Measurements from ENCODE around the gene PPP6R1.

PPP6R1 gene

GRCh38 chr19:55223291-55224037 lies 35.4 kb downstream of the PPP6R1 start:
- no peak overlapping the region for H3K4me3 ChIP-seq (ENCODE audit: low read depth, low read length)
- TF ChIP-seq CTCF (conservative IDR thresholded peaks at IDR 0.05; ENCODE audit: low read depth, low read length): no peak
- no peak for DNase-seq (ENCODE audit: low read depth)

- no peak for TF ChIP-seq CTCF (conservative IDR thresholded peaks at IDR 0.05; ENCODE audit: low read depth, low read length)
- DNase-seq (ENCODE audit: low read depth): no peak
- no peak overlapping the region for H3K4me3 ChIP-seq (ENCODE audit: low read depth, low read length)
Observed at GRCh38 chr19:55220525-55220924, 38.3 kb downstream of the PPP6R1 start.

GRCh38 chr19:55216461-55217198 lies 42.2 kb downstream of the PPP6R1 start:
- TF ChIP-seq CTCF (conservative IDR thresholded peaks at IDR 0.05; ENCODE audit: low read depth, low read length): peak; percentile 19
- peak; percentile 100 for DNase-seq (ENCODE audit: low read depth)
- peak overlapping the region; percentile 56 for H3K4me3 ChIP-seq (ENCODE audit: low read depth, low read length)

GRCh38 chr19:55213547-55213946 lies 45.3 kb downstream of the PPP6R1 start:
- H3K4me3 ChIP-seq (ENCODE audit: low read depth, low read length): no peak overlapping the region
- TF ChIP-seq CTCF (conservative IDR thresholded peaks at IDR 0.05; ENCODE audit: low read depth, low read length): no peak
- DNase-seq (ENCODE audit: low read depth): no peak

GRCh38 chr19:55212447-55212846 lies 46.4 kb downstream of the PPP6R1 start:
- DNase-seq (ENCODE audit: low read depth): no peak
- no peak overlapping the region for H3K4me3 ChIP-seq (ENCODE audit: low read depth, low read length)
- peak; percentile 30 for TF ChIP-seq CTCF (conservative IDR thresholded peaks at IDR 0.05; ENCODE audit: low read depth, low read length)

GRCh38 chr19:55209693-55210472 lies 48.9 kb downstream of the PPP6R1 start:
- TF ChIP-seq CTCF (conservative IDR thresholded peaks at IDR 0.05; ENCODE audit: low read depth, low read length): no peak
- DNase-seq (ENCODE audit: low read depth): peak; percentile 92
- H3K4me3 ChIP-seq (ENCODE audit: low read depth, low read length): no peak overlapping the region
